ENCODE results near the gene P4HA1. TPM values are rescaled to one million over a fixed set of nuclear protein-coding genes. Genes with fewer than 3 reads are reported as not detected.

Gene P4HA1
- total RNA-seq, 1 experiment from 2014 or later = 103 TPM

Other genes with a start within 250 kb of the P4HA1 start
- not detected in 2 replicates for gene OIT3, start 203.1 kb downstream of the P4HA1 start, total RNA-seq (2014; rRNA removed; shearing (Covaris generic))
- not detected in 2 replicates for gene PLA2G12B, start 142.1 kb downstream of the P4HA1 start, total RNA-seq (2014; rRNA removed; shearing (Covaris generic))
- gene NUDT13, start 13.6 kb upstream of the P4HA1 start, total RNA-seq (2014; rRNA removed; shearing (Covaris generic)) = 0.31 and 0.50 TPM in 2 replicates
- gene ECD, start 71.1 kb upstream of the P4HA1 start, total RNA-seq (2014; rRNA removed; shearing (Covaris generic)) = 39.2 and 47.4 TPM in 2 replicates
- gene FAM149B1, start 71.3 kb upstream of the P4HA1 start, total RNA-seq (2014; rRNA removed; shearing (Covaris generic)) = 15.4 and 28.8 TPM in 2 replicates
- 85.5 and 106 TPM in 2 replicates for gene DNAJC9, start 150.4 kb upstream of the P4HA1 start, total RNA-seq (2014; rRNA removed; shearing (Covaris generic))
- 63.8 and 79.0 TPM in 2 replicates for gene MRPS16, start 155.8 kb upstream of the P4HA1 start, total RNA-seq (2014; rRNA removed; shearing (Covaris generic))